Measurements from ENCODE around the gene ASTN2.

GRCh38 chr9:117407436-117408022 lies 7.3 kb downstream of the ASTN2 start:
- TF ChIP-seq POLR2A (IDR thresholded peaks at IDR 0.05; ENCODE audit: low read length) (no peak), GATA1 (IDR thresholded peaks at IDR 0.05; ENCODE audit: low read depth, low read length) (no peak)

Data from erythroblast (primary cell).